MM.1S (cell line): Measurements from ENCODE around the gene FYN.

ENCODE experiments used
- DNase-seq: peaks from one replicate; pipeline ENCODE4 v3.0.0-alpha.2; 2015
- H2AFZ ChIP-seq: fragments of 300-600 bp; sonication (generic); 2 replicates; pipeline ENCODE4 v1.6.0; 2016; ENCODE audit warnings: antibody characterized with exemption, low read length
- H3F3A ChIP-seq: fragments of 300-600 bp; sonication (generic); 2 replicates; pipeline ENCODE4 v1.6.1; 2016; ENCODE audit warnings: mild to moderate bottlenecking, antibody characterized with exemption, low read length, moderate library complexity, mixed read lengths; ENCODE audit not compliant: insufficient read depth
- H3K27ac ChIP-seq: fragments of 300-600 bp; sonication (generic); 2 replicates; pipeline ENCODE4 v1.5.1; 2016; ENCODE audit warnings: mild to moderate bottlenecking, low read length
- H3K27me3 ChIP-seq: fragments of 300-600 bp; sonication (generic); replicated peaks from 2 replicates; pipeline ENCODE4 v1.6.0; 2016; ENCODE audit warnings: low read length; ENCODE audit not compliant: insufficient read depth
- H3K36me3 ChIP-seq: fragments of 300-600 bp; sonication (generic); replicated peaks from 2 replicates; pipeline ENCODE4 v1.6.1; 2016; ENCODE audit warnings: mild to moderate bottlenecking, low read length, mixed read lengths; ENCODE audit not compliant: insufficient read depth
- H3K4me1 ChIP-seq: fragments of 300-600 bp; sonication (generic); 2 replicates; pipeline ENCODE4 v1.6.1; 2016; ENCODE audit warnings: low read length, mixed read lengths
- H3K4me2 ChIP-seq: fragments of 300-600 bp; sonication (generic); 2 replicates; pipeline ENCODE4 v1.6.0; 2016; ENCODE audit warnings: low read depth, low read length
- H3K4me3 ChIP-seq: fragments of 300-600 bp; sonication (generic); 2 replicates; pipeline ENCODE4 v1.5.1; 2016; ENCODE audit warnings: low read length, mixed read lengths
- H3K79me2 ChIP-seq: fragments of 300-600 bp; sonication (generic); 2 replicates; pipeline ENCODE4 v1.6.1; 2016; ENCODE audit warnings: mixed run types, low read length, mixed read lengths
- H3K9ac ChIP-seq: fragments of 300-600 bp; sonication (generic); 2 replicates; pipeline ENCODE4 v1.6.1; 2016; ENCODE audit warnings: low read length, mixed read lengths
- H3K9me2 ChIP-seq: fragments of 300-600 bp; sonication (generic); replicated peaks from 2 replicates; pipeline ENCODE4 v1.6.1; 2016; ENCODE audit warnings: mild to moderate bottlenecking, low read length, mixed read lengths; ENCODE audit not compliant: insufficient read depth
- H3K9me3 ChIP-seq: fragments of 300-600 bp; sonication (generic); replicated peaks from 2 replicates; pipeline ENCODE4 v1.6.1; 2016; ENCODE audit warnings: mild to moderate bottlenecking, low read length, mixed read lengths; ENCODE audit not compliant: insufficient read depth
- H4K20me1 ChIP-seq: fragments of 300-600 bp; sonication (generic); 2 replicates; pipeline ENCODE4 v1.6.1; 2016; ENCODE audit warnings: mild to moderate bottlenecking, low read length, moderate library complexity, mixed read lengths; ENCODE audit not compliant: insufficient read depth
- EZH2 ChIP-seq: fragments of 300-600 bp; sonication (generic); optimal IDR thresholded peaks from 2 replicates; pipeline ENCODE3; 2017; ENCODE audit warnings: low read depth, mild to moderate bottlenecking, antibody characterized with exemption, low read length, mixed read lengths
- EZH2phosphoT487 ChIP-seq: fragments of 300-600 bp; sonication (generic); IDR thresholded peaks from 2 replicates; pipeline ENCODE4 v1.6.1; 2018; ENCODE audit warnings: antibody characterized with exemption, low read length
- TF ChIP-seq, protein P1 (sequence below): fragments of 300-600 bp; sonication (generic); IDR thresholded peaks from 2 replicates; pipeline ENCODE4 v1.5.1; 2016; ENCODE audit warnings: antibody characterized with exemption, low read length, mixed read lengths

The FYN gene

DNA sequence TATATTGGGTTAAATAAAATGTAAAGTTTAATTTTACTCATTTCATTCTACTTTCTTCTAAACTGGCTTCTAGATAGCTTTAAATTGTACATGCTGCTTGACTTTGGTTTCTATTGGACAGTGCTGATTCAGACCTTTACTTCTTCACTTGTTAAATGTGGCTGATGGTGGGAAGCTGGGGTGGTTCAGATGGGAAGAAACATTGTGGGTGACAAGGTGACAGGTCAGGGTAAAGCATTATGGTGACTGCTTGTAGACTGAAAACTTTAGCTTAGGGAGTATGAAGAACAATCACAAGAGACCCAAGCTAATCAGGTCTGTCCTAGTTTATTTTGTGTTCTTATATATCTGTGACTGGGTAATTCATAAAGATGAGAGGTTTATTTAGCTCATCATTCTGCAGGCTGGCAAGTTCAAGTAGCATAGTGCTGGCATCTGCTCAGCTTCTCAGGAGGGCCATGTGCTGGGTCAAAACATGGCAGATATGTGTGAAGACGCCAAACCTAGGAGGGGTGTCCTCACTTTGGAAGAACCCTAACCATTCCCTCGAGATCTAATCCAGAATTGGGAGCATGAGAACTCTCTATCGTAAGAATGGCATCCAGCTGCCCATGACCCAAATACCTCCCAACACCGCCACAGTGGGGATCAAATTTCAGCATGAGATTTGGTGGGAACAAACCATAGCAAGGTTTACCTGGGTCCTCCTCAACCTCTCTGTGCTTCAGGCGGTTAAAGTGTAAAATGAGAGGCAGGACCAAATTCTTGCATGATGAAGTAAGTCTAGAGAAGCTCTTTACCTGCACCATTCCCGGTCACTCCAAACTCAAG, 102.8 kb downstream of the FYN start:
- H3K4me3 ChIP-seq, result no peak overlapping the region
- H3K79me2 ChIP-seq, result no peaks in the 10 kb centered on the region
- H4K20me1 ChIP-seq, result no peaks in the 10 kb centered on the region
- H3F3A ChIP-seq, result no peaks in the 10 kb centered on the region
- no peak overlapping the region for H3K9ac ChIP-seq
- H3K27ac ChIP-seq, result peak overlapping the region; percentile 21; the same call in 1 of the 2 replicates
- no peaks in the 10 kb centered on the region for H3K9me2 ChIP-seq
- H3K27me3 ChIP-seq, result no peaks in the 10 kb centered on the region
- no peaks in the 10 kb centered on the region for H3K9me3 ChIP-seq
- no peak overlapping the region for H2AFZ ChIP-seq
- no peak for DNase-seq
- TF ChIP-seq, protein P1, sequence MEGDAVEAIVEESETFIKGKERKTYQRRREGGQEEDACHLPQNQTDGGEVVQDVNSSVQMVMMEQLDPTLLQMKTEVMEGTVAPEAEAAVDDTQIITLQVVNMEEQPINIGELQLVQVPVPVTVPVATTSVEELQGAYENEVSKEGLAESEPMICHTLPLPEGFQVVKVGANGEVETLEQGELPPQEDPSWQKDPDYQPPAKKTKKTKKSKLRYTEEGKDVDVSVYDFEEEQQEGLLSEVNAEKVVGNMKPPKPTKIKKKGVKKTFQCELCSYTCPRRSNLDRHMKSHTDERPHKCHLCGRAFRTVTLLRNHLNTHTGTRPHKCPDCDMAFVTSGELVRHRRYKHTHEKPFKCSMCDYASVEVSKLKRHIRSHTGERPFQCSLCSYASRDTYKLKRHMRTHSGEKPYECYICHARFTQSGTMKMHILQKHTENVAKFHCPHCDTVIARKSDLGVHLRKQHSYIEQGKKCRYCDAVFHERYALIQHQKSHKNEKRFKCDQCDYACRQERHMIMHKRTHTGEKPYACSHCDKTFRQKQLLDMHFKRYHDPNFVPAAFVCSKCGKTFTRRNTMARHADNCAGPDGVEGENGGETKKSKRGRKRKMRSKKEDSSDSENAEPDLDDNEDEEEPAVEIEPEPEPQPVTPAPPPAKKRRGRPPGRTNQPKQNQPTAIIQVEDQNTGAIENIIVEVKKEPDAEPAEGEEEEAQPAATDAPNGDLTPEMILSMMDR, result no peak
- no peak for TF ChIP-seq EZH2phosphoT487
- no peak for TF ChIP-seq EZH2
- 0 out of 2 replicates have a peak overlapping the region, but pooled peaks have one; percentile 37 for H3K4me2 ChIP-seq
- peaks cover 22% of the 10 kb centered on the region for H3K4me1 ChIP-seq
- H3K36me3 ChIP-seq, result no peaks in the 10 kb centered on the region

DNA sequence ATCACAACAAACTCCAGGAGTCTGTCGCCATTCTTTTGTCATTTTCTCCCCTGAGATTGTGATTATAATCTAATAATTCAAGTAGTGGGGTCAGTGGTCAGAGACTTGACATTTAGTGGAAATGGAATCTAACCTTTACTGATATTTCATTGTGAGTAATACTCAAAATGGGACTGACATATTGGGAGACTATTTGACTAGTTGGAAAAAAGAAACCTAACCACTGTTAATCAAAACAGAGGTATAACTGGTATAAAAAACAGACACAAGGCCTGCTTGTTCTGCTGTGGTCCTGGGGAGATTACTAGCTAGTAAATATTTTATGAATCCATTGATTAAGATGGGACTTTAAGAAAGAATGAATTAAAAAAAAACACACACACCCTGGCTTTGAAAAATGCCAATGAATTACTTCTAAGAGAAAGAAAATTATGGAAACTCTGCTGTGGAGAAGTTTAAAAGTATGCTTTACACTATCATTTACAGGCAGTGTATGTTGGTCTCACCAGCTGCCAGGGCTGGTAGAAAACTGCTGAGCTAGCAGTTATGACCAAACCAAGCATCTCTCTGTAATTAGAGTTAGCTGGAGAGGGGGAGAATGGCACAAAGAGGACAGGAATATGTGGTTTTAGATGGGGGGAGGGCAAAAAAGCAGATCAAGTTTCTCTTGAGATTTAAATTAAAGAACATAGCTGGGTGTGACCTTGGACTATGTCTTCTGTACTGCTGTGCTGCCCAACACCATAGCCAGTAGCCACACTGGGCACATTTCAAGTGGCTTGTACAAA, 103.7 kb downstream of the FYN start:
- H3K4me2 ChIP-seq, result peak overlapping the region; percentile 37
- H3F3A ChIP-seq, result no peaks in the 10 kb centered on the region
- no peak overlapping the region for H3K4me3 ChIP-seq
- DNase-seq, result peak; percentile 83
- H3K4me1 ChIP-seq, result peaks cover 22% of the 10 kb centered on the region
- no peak for TF ChIP-seq EZH2phosphoT487
- TF ChIP-seq EZH2, result no peak
- TF ChIP-seq, protein P1, result no peak
- H3K27ac ChIP-seq, result peak overlapping the region; percentile 21; the same call in 1 of the 2 replicates
- no peaks in the 10 kb centered on the region for H3K36me3 ChIP-seq
- no peak overlapping the region for H3K9ac ChIP-seq
- no peaks in the 10 kb centered on the region for H3K9me2 ChIP-seq
- no peaks in the 10 kb centered on the region for H3K9me3 ChIP-seq
- H3K79me2 ChIP-seq, result no peaks in the 10 kb centered on the region
- no peaks in the 10 kb centered on the region for H3K27me3 ChIP-seq
- H2AFZ ChIP-seq, result no peak overlapping the region
- no peaks in the 10 kb centered on the region for H4K20me1 ChIP-seq

DNA sequence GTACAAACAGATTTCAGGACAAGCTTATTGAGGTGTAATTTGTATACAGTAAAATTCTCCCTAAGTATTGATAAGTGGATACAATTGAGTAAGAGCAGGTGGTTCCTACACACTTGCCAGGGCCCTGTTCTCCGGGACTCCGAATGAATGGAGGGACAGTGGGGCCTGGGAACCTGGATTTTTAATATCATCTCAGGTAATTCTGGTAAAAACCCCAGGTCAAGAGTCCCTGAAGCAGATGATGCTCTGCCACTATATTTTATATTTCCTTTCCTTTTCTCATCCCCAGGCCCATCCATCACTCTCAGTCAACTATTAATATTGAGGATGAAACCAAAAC, 104.9 kb downstream of the FYN start:
- Histone ChIP-seq H3K9me3 (no peaks in the 10 kb centered on the region), H3K4me3 (no peak overlapping the region), H3K79me2 (no peaks in the 10 kb centered on the region), H3K27ac (no peak overlapping the region), H3K9ac (no peak overlapping the region), H3K4me1 (peaks cover 22% of the 10 kb centered on the region), H3K27me3 (no peaks in the 10 kb centered on the region), H4K20me1 (no peaks in the 10 kb centered on the region), H3F3A (no peaks in the 10 kb centered on the region), H3K36me3 (no peaks in the 10 kb centered on the region), H3K9me2 (no peaks in the 10 kb centered on the region), H3K4me2 (no peak overlapping the region), H2AFZ (no peak overlapping the region)
- TF ChIP-seq, protein P1, result no peak
- no peak for TF ChIP-seq EZH2phosphoT487
- no peak for TF ChIP-seq EZH2
- DNase-seq, result no peak
